Stimulated activated CD4-positive, alpha-beta T cell treated with anti-CD3 and anti-CD28 coated beads, Interleukin-15, amount 100 ng/mL, for 1 hour (primary cell): ENCODE measurements around the gene MRAP.

Source experiments
- DNase-seq, 2 donors: peaks; one replicate each; pipeline ENCODE4 v3.0.0-alpha.2; 2020; ENCODE audit warnings: low read depth in 1 of 2, low spot score in 1 of 2

Gene MRAP

DNA sequence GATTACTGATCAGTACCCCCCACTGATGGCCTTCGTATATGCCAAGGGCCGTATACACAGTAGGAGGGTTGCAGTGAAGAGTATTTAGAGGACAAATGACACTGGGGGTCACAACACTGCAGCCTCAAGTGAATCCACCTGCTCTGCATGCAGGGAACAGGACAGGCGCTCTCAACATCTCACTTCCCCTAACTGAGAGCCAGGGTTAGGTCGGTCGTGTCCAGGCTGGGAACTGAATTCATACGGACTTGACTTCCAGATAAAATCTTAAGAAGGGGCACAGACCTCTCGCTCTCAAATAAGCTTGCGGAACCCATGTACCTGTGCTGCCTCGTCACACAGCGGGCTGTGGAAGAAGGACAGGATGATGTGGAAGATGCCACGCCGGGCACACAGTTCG lies 22.8 kb downstream of the MRAP start:
- DNase-seq, result no peak

DNA sequence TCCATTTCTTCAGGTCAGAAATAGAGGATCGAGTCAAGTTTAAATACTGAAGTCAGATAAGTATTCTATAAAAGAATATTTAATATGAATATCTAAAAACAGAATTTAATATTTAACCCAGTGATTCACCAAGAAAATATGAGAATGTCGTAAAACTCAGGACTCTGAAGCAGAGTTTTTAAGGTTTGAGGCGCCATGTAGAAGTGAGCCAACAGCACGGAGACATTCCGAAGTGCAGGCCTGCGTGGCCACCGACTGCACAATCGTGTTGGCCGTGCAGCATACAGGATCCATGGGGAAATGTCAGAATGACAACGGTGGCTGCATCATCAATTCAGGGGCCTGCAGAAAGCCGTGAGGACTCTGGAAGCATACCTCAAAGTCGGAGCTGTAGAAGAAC lies 23.4 kb downstream of the MRAP start:
- DNase-seq, result no peak

DNA sequence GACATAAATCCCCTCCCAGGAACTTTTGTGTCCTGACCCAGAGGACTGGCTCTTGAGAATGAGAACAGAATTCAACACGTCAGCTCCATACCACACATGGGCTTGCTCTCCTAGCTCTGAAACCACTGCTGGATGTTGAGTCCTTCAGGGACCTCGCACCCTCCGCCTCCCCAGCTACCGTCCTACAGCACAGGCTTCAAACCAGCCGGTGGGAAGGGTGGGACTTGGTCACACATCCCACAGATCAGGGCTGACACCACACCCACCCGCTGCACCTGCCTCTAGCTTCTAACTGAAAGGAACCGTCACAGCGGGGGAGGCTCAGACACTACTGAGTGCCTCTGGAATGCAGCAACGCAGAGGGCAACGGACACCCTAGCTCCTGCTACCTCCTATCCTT lies 24.0 kb downstream of the MRAP start:
- no peak for DNase-seq

DNA sequence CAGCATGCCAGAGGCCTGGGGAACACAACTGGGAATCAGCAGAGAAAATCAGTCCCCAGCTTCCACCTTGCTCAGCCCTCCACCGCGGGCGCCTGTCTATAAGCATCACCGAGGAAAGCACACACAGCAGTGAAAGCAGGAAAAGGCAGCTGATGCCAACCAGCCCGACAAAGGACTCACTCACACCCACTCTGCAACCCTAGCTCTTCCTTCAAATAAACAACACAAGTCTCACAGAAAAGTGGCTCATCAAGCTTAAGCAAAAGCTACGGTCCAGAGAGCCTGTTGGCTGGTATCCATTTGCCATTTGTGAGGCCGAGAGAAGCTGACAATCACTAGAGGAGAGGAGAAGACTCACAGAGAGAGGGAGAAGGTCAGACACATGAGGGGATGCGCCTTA lies 27.1 kb downstream of the MRAP start:
- DNase-seq, result no peak

DNA sequence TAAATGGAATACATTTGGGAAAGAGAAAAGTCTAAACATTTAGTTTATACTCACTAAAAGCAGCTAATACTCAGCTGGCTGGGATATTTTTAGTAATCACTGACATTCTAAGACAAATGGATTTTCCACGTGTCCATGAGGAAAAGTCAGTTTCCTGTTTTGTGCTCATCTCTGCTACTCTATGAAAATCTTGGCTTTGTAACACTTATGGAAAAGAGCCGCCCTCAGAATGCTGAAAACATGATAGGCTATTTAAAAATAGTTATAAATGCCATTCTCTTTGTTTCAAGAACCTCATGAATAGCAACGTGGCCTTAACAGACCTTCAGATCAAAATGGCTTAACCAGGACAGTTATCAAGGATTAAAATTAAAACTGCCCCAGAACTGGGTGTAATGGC lies 29.9 kb downstream of the MRAP start:
- DNase-seq, result no peak

GRCh38 chr21:32329331-32329730 lies 30.7 kb downstream of the MRAP start:
- no peak for DNase-seq

- no peak for DNase-seq
Measured at GRCh38 chr21:32329776-32330175, 31.1 kb downstream of the MRAP start.

GRCh38 chr21:32330784-32331311 lies 32.2 kb downstream of the MRAP start:
- DNase-seq, result no peak

GRCh38 chr21:32331444-32332305 lies 33.0 kb downstream of the MRAP start:
- DNase-seq, result no peak

- no peak for DNase-seq
Measured at GRCh38 chr21:32332463-32332951, 33.9 kb downstream of the MRAP start.

DNA sequence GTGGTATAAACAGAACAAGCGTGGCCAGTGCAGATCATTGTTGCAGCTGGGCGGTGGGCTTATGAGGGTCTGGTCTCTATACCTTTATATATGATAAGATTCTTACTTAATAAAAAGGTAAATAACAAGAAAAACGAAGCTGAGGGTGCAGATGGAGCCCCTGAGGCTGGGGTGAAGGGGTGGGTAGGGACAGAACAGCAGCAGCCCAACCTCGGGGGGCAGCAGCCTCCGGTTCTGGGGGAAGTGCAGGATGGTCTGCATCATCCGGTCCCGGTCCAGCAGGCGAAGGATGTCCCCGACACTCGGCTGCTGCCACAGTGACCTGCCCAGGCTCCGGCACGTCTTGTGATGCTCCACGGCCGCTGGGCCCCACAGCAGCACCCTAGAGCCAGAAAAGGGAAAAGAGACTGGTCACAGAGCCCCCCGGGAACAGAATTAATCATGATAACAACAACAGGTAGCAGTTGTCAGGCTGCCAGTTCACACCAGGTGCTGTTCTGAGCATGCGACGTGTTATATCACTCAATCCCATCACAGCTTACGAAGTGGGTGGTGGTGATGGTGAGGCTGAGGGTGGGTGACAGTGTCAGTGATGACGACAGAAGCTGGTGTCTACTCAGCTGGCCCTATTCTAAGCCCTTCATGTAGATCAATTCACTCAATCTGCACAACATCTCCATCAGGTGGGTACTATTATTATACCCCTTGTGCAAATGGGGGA lies 35.5 kb downstream of the MRAP start:
- DNase-seq, result no peak

GRCh38 chr21:32334980-32335531 lies 36.4 kb downstream of the MRAP start:
- no peak for DNase-seq

DNA sequence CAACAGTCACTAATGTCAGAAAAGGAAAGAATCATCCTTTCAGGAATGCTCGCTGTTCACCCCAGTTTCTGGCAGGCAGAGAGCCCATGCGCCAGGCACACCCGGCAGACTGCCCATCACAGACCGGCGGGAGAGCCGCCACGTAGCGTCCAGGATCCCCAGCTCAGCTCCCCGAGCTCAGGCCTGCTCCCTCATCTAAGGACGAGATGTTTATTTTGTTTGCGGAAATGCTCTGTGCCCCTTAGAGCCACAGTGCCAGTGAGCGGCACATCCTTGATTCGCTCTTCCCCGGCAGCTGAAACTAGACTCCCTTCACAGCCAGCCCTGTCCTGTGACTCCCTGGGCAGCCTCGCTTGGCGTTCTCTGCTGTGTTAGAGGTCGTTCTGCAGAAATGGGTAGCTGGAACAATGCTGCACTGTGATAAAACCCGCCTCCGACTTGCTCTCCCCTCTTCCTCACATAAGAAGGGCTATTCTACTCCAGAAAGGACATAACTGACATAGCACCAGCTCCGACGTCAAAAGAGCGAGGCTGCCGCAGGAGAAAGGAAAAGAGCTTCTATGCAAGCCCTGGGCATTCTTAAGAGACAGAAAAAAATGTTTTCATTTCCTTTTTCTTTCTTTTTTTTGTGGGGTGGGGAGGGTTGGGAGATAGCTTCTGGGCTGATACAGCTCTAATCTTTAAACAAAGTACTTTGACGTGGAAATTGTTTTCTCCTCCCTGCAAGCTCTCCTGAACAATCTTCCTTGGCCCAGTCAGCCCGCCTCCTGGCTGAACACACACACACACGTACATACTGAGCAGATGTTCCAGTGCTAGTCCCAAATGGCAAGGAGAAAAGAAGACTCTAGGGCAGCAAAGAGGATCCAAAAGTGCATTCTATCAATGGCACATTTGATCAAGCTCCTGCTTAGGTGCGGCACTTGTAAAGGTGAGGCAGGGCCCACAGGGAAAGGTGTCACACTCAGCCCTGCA lies 37.2 kb downstream of the MRAP start:
- no peak for DNase-seq

DNA sequence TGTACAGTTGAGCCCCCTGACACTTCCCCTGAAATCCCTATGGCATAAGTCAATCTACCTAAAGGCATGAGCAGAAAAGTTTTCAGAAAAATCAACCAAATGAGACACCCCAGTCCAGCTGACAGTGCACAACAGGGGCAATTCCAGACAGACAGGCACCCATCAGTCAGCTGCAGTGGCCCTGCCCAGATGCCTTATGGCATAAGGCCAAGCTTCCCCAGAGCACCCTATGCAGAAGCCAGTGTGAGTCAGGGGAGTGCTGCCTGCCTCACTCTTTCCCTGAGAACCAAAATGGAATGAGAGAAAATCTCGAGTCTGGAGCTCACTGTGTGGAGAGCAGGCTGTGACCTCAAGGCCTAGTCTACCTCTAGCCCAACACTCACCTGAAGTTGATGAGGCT lies 38.1 kb downstream of the MRAP start:
- no peak for DNase-seq

DNA sequence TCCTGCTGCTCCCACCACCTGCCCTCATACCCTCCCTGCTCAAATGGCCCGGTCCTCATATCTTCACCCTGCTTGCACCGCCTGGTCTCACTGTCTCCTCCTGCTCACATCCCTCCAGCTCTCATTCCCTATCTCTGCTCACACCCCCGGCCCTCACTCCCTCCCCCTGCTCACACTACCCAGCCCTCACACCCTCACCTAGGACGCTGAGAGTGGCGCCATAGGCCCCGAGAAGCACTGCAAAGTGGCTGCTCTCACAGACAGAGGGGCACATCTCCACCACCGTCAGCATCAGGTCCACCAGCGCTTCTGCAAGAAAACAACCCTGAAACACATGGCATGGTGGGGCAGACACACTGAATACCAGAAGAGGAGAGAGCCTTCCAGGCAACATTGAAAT lies 38.6 kb downstream of the MRAP start:
- DNase-seq, result no peak

DNA sequence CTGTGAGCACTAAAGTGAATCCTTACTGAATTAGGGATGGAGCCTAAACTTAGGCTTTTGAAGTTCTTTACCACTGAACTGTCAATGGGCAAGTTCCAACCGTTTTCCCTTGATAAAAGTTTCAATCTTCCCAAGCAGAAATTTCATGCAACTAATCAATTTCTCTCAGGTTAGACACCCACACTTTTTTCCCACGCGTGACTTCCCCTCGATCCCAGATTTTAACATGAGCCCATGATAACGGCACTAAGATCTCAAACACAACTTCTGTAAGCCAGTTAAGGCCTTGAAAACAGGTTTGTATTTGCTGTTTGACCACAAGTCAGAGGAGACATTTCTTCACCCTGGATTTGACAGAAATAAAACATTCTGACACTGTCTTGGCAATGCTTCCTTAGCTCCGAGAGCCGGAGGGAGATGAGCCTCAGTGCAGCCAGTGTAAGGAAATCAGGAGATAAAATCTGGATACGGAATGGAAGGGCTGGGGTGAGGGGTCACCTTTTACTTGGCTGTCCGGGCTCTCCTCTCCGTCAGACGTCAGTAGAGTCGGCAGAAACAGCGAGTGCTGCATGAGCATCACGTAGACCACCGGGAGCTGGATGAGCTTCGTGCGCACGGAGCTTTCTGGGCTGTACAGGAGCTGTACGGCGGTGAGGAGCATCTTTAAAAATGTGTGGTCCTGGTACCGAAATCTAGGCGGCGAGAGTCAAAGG lies 39.7 kb downstream of the MRAP start:
- DNase-seq, result no peak

GRCh38 chr21:32340863-32341848 lies 42.5 kb downstream of the MRAP start:
- no peak for DNase-seq

DNA sequence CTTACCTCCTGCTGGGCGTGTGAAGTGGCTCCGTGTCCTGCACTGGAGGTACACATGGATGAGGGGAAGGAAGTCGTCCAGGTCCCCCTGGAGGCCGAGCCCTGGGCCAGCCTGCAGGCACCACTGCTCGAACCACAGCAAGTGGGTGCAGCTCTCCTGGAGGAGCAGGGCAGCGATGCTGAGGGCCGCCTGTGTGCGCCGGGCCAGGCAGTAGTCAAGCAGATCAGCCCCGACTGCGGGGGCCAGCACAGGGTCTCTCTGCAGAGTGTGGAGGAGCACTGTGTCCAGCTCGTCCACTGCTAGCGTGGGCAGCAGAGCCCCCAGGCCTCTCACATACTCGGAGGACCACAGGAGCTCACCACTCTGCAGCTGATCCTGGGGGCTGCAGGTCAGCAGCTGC lies 48.3 kb downstream of the MRAP start:
- no peak for DNase-seq

DNA sequence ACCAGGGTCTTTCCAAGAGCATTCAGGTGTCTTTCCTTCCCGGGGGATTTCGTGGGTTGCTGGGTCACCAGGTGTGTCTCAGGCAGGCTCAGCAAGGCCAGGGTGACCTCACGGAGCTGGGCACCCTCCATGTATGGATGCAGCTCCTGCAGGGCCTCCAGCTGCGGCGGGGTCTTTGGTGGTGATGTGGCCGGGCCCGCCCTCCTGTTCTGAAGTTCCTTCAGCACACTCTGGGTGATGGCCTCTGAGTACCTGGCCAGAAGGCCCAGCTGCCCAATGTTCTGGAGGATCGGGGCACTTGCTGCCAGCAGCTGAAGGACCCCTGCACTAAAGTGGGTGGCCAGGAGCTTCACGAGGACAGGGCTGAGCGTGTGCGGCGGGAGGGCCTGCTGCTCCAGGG lies 48.7 kb downstream of the MRAP start:
- DNase-seq, result no peak
